HG02938 (cell line): ENCODE data around the gene ACOT12.
"Not testable (repeated sequence)": the region's sequence is repeated elsewhere in the genome, so short reads cannot be mapped to it uniquely, and the experiment has no call there.

Source experiments
- ATAC-seq: cut with Tn5 transposase; IDR thresholded peaks from one replicate; pipeline ENCODE4 v1.9.1; 2021; ENCODE audit warnings: mild to moderate bottlenecking, moderate library complexity; ENCODE audit not compliant: unreplicated experiment

Gene ACOT12

GRCh38 chr5:81300921-81301270 lies 93.0 kb downstream of the ACOT12 start:
- ATAC-seq: no peak

- no peak for ATAC-seq
These were observed 96.4 kb downstream of the ACOT12 start for GRCh38 chr5:81297531-81297930.

- ATAC-seq: not testable (repeated sequence)
These were observed 99.9 kb downstream of the ACOT12 start for GRCh38 chr5:81294021-81294420.

GRCh38 chr5:81292130-81292529 lies 101.8 kb downstream of the ACOT12 start:
- no peak for ATAC-seq

GRCh38 chr5:81290146-81290545 lies 103.8 kb downstream of the ACOT12 start:
- no peak for ATAC-seq

GRCh38 chr5:81288021-81288433 lies 105.9 kb downstream of the ACOT12 start:
- no peak for ATAC-seq

- no peak for ATAC-seq
These were observed 107.8 kb downstream of the ACOT12 start for GRCh38 chr5:81286059-81286617.

GRCh38 chr5:81283976-81284375 lies 110.0 kb downstream of the ACOT12 start:
- ATAC-seq: no peak
